PC-3 (cell line): Measurements from ENCODE around the gene TFEC.

Experiments used
- CTCF ChIP-seq: fragments of 300-600 bp; sonication (generic); conservative IDR thresholded peaks from 2 replicates; pipeline ENCODE4 v1.5.1; 2017; ENCODE audit warnings: antibody characterized with exemption, low read depth, mild to moderate bottlenecking, low read length
- EZH2phosphoT487 ChIP-seq: fragments of 300-600 bp; sonication (generic); IDR thresholded peaks from 2 replicates; pipeline ENCODE4 v1.6.1; 2018; ENCODE audit warnings: mild to moderate bottlenecking, antibody characterized with exemption, low read length, borderline replicate concordance

DNA sequence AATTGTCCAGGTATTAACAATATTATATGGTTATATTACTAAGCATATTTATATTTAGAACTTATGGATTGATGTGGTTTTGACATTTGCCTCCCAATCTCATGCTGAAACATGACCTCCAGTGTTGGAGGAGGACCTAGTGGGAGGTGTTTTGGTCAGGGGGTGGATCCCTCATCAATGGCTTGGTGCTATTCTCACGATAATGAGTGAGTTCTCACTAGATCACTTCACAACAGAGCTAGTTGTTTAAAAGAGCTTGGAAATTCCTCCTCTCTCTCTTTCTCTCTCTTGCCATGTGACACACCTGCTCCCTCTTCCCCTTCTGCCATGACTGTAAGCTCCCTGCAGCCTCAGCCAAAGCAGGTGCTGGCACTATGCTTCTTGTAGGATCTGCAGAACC is 19.0 kb downstream of the TFEC start:
- TF ChIP-seq CTCF (no peak), EZH2phosphoT487 (no peak)
